Fibroblast of skin of abdomen (primary cell): Measurements from ENCODE around the gene PIK3R1.
"Not testable (repeated sequence)": the region's sequence is repeated elsewhere in the genome, so short reads cannot be mapped to it uniquely, and the experiment has no call there.

Experiments
- DNase-seq: peaks from one replicate; pipeline ENCODE4 v3.0.0-alpha.2; 2013

PIK3R1 gene

DNA sequence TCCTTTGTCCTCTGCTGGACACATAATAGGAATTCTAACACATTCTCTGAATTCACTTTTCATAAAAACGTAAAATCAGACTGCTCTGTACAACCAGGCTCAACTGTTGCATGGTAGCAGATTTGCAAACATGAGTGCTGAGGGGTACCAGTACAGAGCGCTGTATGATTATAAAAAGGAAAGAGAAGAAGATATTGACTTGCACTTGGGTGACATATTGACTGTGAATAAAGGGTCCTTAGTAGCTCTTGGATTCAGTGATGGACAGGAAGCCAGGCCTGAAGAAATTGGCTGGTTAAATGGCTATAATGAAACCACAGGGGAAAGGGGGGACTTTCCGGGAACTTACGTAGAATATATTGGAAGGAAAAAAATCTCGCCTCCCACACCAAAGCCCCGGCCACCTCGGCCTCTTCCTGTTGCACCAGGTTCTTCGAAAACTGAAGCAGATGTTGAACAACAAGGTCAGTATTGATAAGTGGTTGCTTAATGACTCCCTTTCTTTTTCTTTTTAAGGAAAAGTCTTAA is 11.1 kb downstream of the PIK3R1 start:
- no peak for DNase-seq

DNA sequence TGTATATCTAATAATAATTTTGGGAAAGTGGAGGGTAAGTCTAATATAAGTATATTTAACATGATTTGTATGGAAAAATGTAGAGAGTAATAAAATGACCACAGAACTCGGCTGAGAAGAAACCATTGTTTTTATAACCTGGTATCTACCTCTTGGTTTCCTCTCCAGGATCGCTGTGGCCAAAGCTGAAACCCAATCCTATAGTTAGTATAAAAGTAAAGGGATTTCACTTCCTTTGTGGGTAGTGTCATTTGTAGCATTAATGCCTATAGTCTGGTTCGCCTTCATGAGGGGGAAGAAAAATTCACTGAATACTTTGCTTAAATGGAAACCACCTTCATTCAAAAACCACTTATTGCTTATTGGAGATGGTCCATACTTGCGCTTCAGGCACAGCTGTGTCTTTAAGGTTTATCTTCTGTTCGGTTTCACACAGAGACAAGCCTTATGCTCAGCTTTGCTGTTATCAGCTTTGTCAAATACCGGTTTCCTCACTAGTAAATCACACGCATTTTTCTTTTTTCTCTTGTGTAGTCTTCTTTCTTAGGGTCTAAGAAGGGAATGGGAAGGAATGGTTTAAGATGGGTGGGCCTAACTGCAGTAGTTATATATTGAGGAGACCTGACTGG is 12.1 kb downstream of the PIK3R1 start:
- no peak for DNase-seq

DNA sequence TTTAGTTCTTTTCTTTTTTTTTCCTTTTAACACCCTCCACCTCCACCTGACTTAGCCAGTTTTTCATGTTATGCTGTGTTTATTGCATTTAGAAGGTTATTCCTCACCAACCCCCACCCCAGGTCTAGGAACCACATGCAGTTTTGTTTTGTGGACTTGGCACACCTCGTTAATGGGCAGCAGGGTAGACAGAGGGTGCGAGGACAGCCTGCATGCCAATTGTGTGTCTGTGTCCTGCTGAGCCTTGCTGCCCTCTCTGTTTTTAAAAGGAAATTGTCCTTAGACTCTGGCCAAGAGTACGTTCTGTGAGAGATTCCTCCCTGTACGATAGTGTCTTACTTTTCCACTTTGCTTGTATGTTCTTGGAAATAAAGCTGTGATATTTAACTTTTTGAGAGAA is 13.9 kb downstream of the PIK3R1 start:
- DNase-seq = no peak

DNA sequence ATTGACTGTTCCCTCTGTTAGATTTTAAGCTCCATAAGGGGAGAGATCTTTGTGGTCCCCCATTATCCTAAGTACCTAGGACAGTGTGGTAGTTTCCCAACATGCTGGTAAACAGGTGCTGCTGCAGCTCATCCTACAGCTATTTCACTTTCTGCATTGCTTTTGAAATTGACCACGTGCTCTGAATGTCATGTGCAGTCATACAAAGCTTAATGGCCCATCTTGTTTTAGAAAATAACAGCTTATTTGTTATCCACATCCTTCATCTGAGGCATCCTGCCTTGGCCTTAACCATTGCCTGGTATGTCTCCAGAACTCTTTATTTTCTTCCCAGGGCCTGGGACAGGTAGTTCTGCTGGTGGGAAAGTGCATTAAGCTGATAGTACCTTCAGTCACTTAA is 14.7 kb downstream of the PIK3R1 start:
- DNase-seq = no peak

DNA sequence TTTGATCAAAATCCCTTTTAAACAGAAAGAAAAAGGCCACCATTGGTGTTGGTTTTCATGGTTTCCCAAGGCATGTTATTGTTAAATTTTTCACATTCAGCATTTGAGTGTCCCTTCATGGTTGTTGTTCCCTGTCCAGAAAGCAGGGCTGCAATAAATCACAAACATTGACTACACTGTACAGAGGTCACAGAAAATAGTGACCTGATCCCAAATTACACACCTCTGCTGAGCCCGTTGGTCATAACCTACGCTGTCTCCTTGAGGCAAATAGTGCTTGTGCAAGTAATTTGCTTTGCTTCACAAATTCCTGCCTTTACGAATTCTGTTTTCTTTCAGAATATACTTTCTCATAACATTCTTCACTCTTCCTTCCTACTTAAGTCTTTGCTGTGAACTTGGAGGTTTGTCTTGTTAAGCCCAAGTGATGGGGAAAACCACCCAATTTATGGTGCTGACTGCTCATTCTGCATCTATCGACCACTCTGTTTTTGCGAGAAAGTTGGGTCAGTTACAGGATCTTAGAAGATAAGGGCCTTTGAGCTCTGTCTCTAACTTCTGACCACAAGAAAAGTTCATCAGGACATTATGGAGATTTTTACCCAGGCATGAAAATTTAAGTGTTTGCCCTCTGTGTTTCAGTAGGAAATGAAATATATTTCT is 16.0 kb downstream of the PIK3R1 start:
- no peak for DNase-seq

DNA sequence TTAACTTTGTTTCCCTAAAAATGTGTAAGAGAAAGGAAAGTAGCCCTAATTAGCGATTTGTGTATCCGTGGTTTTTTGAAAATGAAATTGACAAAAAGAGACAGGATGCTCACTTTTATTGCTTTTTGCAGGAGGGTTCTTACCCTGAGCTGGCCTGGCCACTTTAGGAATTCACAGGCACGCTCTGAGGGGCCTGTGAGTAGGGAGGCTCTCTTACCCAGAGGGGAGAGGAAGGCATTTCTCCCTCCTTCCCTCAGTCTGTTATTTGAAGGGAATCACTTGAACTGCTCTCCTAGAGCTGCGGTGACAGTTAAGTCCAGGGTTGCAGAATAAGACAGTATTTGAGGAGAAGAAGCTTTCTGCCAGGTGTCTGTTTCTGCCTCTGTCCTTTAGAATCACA is 16.7 kb downstream of the PIK3R1 start:
- no peak for DNase-seq

DNA sequence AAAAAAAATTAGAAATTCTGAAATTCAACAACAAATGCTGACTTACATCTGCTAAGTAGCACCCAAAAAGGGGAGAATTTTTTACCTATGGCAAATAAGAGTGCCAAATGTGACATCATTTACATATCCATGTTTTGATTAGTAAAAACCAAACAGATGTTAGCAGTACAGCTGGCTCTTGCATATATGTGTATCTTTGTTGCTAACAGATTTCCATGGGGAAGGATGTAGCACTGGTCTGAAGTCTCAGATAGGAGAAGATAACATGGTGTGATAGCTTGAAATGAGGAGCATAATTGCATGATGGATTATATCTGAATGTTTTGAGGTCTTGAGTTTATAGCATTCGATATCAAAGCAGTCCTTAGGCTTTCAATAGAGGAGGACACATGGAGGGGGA is 17.5 kb downstream of the PIK3R1 start:
- DNase-seq = no peak

DNA sequence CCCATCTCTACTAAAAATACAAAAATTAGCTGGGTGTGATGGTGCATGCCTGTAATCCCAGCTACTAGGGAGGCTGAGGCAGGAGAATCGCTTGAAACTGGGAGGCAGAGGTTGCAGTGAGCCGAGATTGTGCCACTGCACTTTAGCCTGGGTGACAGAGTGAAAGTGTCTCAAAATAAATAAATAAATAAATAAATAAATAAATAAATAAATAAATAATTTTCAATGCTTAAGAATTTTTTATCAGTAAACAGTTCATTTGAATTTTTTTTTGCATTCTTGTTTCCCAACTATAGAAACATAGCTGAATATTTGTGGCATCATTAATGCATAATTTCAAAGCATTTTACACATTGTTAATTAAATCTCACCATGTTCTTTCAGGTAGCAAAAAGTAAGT is 19.7 kb downstream of the PIK3R1 start:
- DNase-seq = not testable (repeated sequence)

DNA sequence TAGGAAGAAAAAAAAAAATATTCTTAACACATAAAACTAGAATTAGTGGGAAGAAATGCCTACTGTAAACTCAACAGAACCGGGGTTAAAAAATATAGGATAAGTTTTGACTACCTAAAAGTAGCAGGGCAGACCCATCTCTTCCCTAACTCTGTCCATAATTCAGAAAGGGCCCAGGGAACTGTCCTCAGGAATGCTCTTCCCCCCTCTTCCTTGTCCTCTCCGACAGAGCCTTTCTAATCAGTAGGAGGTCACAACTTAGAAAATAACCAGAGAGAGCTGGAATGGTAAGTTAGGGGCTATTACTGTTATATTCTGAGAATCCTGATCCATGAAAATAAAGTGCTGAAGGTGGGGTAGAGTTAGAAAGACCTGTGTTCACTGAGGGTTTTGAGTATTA is 22.2 kb downstream of the PIK3R1 start:
- DNase-seq = no peak

DNA sequence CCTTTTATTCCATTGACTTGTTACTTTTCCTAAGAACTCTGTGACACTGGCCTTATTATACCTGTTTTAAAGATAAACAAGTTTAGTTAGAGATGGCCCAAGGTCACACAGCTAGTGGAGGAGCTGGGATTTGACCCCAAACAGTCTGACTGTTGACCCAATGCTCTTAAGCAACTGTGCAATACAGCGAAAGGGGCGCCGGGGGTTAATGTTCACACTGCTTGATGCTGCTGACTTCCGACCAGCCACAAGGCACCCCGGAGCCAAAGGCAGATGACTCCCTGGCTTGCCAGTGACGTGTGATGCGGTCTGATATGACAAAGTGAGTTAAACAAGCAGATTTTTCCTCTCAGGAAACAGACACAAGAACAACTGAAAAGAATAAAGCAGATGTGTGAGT is 23.9 kb downstream of the PIK3R1 start:
- peak; percentile 74 for DNase-seq

DNA sequence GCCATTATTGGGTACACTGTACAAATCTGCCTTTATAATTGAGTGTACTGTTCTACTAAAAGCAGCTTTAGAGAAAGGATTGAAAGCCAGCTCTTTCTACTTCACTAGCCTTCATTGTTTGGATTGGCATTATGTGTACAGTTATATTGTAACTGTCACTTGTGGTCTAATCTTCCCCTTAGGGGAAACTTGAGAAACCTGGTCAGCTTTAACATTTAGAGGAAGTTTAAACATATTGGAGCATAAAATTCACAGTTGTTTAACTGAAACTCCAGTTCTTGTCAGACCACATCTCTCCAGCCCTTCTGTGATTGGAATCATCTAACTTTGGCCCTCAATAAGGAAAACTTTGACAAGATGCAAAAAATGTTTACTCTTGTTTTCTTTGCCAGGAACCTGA is 24.6 kb downstream of the PIK3R1 start:
- no peak for DNase-seq

DNA sequence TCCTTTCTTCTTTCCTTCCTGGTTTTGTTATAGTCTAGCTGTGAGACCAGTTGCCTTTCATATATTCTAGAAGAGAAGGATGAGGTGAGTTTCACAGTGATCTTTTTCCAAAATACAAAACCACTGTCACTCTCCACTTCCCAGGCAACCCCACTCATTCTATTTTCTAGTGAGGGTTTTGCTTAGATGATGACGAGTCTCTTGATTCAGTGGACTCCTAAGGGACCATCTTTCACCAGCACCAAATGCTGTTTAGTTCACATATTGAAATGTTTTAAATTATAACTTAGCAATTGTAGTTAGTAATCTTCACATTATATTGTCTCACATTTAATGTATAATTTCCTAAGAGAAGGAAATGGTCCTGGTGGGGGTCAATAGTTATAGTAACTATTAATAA is 25.2 kb downstream of the PIK3R1 start:
- no peak for DNase-seq

DNA sequence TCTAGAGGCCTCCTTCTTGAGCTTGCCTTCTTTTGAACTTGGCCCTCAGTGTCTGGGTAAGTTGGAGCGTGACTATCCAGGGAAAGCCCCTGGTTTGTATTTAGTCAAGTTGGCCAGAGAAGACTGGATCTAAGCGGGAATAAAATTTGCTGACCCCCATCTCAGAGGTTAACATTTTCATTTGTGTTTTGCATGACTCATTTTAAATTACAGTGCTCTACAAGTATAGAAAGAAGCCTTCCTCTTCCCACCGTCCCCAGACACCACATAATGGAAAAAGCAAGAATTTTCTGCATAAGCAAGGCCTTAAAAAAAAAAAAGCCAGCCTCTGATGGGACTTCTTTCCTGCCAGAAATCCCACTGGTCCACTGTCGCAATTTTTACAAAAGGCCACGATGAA is 27.2 kb downstream of the PIK3R1 start:
- peak; percentile 40 for DNase-seq

DNA sequence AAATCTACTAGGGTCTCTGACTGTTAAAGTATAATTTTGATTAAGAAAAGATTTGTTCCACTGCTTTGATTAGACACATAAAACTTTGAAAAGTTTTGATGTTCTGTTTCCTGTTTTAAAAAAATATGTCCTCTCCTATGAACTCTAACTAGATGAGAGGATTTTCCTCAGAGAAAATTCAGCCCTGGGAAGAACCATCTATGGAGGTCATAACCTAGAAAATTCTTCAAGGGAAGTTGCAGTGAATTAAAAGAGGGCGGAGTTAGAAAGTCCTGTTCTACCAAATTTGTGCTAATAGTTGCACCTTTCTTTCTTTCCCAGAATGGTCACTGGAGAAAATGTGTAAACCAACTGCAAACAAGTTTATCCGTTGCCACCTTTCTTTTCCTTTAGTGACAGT is 27.7 kb downstream of the PIK3R1 start:
- DNase-seq = no peak

DNA sequence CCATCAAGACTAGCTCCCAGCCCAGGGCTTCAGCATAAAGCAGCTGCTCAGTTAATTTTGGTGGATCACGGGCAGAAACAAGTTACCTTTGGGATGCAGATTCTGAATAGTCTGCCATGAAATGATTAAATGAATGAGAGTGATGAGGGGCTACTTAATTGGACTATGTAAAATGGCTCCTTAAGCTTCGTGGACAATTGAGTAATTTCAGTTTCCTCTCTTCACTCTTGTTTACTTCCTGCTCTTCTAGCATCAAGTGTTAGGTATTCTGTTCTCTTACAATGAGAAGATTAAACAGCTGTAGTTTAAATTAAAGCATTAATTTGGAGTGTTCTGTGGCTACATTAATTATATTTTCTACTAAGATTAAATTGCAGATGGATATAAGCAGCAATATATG is 28.1 kb downstream of the PIK3R1 start:
- no peak for DNase-seq

DNA sequence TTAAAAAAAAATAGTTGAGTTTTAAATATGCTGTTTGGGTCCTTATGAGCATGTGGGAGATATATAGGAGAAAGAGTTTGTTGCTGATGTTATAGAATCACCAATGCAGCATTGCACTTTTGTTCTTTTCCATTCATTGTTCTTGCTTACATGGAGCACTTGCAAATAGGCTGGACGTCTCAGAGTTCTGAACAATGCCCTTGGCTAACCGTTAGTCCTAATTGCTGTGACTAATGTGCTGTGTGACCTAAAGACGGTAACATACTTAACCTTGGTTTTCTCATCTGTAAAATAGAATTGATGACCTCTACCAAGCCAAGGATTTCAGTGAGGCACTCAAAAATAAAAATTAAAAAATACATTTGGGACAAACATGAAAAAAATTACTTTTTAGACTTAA is 29.8 kb downstream of the PIK3R1 start:
- DNase-seq = no peak

DNA sequence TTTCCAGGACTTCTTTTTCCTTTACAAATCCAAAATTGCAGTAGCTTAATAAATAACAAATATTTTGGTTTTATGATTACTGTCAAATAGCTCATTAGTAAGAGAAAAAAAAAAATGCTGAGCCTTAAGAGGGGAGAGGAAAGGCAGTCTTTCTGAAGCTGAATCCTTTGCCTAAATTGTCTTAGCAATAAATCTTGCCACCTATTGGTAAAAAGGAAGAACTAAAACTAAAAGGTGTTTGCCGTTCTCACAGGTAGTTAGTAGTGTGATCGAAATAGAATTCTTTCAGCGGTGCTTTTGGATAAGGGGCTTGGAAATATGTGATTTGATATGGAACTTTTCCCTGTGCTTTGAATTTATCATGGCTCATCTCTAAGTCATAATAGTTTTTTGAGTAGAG is 31.2 kb downstream of the PIK3R1 start:
- no peak for DNase-seq

DNA sequence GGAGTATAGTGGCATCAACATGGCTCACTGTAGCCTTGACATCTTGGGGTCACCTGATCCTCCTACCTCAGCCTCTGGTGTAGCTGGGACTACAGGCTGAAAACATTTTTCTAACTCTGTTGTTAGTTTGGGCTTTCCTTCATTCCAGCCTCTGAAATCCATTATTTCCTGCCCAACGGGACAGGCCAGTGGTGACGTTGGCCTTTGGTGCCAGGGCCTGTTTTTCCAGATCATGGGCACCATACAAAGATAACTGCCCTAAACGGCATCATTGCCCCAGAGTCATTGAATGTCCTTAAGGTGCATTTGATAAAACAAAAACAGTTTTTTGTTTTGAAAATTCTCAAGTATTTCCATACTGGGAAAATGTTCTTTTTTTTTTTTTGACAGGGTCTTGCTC is 32.1 kb downstream of the PIK3R1 start:
- DNase-seq = no peak

DNA sequence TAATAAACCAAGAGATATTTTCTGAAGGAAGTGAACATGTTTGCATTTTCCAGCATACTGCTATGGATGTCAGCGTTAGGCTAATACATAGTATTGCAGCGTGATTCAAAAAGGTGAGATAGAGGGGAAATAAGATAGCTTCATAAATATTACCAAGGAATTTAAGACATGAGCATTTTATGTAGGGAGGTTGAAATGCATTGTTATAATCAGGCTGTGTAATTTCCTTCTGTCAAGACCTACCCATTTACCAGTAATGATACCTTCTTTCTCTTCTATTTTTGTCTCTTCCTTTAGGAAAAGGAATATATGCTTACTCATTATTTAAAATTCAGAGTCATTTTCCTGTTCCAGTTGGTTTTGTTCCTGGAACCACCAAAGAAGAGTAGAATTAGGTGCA is 33.3 kb downstream of the PIK3R1 start:
- DNase-seq = no peak

DNA sequence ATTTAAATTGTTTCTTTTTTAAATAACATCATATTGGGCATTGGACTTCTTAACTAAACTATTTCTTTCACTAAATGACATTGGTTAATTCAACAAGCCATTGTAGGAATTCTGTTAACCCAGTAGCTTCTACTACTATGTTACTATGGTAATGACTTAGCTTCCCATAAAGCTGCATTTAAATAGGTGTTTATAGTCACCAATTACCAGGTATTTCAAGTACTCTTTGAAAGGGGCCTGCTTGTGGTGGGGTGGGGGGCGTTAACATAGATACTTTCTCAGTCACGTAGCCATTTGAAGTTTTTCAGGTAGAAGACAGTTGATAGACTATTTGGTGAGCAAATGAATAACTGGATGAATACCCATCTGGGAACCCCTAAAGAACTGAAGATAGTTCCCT is 34.0 kb downstream of the PIK3R1 start:
- DNase-seq = no peak

DNA sequence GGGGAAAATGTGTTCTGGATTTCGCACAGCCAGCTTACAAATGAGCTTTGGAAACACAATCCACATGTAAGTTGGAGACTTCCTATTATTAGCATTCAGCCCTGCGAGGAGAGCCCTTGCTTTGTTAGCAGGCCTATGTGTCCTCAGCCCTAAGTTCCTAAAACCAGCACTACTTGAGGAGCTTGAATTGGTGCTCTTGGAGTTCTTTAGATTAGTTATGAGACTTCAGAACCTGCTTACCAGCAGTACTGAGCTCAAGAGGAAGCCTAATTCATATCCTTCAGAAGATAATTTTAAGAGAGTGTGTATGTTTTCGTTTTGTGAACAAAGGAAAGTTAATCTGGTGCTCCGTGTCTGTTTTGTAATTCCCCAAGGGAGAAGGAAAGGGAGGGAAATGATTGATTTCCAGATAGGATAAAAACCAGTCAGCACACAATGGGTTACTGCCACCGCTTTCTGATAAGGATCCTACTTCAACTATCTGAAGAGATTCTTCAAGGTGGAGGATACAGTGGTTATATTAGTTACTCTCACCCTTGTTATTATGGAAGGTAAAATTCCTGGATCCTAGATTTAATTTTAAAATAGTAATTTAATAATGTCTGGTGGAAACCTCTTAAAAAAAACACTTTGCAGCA is 35.2 kb downstream of the PIK3R1 start:
- no peak for DNase-seq

DNA sequence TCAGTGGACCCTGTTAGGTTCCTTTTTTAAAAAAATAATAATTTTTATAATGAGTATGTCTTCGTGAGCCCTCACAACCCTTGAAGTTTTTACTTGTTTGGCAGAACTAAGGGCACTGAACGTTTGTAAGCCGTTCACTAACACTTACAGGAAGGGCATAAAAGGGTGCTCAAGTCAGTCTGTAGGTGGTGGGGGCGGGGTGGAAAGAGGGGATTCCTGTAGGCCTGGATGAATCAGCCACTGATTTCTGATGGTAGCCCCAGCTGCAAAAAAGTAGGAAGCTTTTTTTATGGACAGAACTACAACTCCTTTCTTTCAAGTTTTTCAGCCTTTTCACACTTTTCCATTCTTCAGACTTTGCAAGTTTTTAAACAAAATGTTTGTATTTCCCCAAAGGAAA is 35.8 kb downstream of the PIK3R1 start:
- DNase-seq = peak; percentile 45

DNA sequence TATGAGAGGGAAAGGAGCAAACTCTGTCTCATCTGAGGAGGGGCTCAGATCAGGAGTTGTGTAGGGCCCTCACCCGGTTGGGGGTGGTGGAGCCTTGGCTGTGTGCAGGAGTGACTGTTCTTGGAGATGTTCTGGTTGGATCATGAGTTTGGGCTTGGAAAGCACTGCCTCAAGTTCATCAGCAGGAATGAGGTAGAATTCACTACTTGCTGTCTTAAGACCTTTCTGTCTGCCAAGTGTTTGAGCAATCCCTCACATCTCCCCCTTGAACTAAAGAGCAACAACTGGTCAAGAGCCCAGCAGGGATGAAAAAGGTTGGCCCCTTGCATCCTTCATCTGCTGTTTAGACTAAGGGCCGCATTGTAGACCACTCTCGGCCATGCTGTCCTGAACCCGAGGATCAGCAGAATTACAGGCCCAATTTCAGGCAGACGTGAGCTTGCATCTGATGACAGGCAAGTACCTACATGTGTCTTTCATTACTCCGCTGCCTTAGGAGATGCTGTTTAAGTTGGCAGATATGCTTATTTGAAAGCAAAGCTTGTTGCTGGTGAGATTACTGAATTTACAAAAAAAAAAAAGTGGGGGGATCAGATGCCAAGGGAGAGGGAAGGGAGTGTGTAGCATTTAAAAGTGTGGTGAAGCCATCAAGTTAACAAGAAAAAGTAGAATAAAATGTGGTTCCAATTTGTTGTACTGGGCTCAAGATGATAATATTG is 36.4 kb downstream of the PIK3R1 start:
- DNase-seq = peak; percentile 72
